GM21528 (cell line): ENCODE measurements around the gene OBSCN.

Experiments used
- ATAC-seq: cut with Tn5 transposase; IDR thresholded peaks from one replicate; pipeline ENCODE4 v1.9.1; 2021; ENCODE audit warnings: mild to moderate bottlenecking, moderate library complexity; ENCODE audit not compliant: unreplicated experiment, low FRiP score

OBSCN gene

GRCh38 chr1:228391411-228392020, 183.7 kb downstream of the OBSCN start:
- no peak for ATAC-seq

DNA sequence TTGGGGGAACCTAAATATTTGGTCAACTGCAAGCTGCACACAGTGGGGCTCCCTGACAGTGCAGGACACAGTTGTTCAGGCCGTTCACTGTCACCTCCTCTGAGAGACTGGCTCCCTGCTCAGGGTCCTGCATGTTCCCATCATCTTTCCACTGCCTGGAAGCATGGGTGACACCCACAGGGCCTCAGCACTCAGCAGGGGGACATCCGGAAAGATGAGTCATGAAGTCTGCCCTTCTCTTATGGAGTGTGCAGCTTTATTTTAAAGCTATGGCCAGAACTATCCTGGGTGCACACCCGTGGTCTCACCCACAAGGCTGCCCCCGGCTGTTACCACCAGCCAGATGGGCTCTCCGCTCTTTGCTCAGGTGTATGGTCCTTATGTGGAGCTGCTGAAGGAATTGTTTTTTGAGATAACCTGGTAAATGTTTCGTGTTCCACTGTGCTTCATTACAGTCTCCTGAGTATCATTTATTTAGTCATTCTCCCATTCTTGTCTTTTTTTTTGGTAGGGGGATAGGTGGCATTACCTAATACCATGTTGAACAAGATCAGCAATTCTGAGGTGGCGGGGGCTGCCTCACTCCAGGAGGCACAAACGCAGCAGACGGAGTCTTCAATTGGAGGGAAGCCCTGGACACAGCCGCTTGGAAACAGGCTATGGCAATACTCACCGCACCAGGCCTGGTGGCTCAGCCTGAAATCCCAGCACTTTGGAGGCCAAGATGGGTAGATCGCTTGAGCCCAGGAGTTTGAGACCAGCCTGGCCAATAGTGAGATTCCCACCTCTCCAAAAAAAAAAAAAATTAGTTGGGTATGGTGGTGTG, 184.5 kb downstream of the OBSCN start:
- ATAC-seq = no peak

DNA sequence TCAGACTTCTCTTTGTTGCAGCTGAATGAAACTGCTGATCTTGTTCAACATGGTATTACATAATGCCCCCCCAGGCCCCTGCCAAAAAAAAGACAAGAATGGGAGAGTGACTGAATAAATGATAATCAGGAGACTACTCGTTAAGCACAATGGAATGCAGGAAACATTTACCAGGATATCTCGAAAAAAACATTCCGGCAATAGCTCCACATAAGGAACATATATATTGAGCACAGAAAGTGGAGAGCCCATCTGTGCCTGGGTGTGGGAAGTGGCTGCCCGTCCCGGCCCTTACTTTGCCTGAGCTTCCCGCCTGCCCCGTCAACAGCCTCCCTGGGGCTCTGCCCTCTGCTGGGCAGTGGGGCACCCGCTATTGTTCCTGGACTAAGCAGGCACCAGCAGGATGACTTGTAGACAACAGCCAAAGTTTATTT, 185.4 kb downstream of the OBSCN start:
- ATAC-seq = no peak

DNA sequence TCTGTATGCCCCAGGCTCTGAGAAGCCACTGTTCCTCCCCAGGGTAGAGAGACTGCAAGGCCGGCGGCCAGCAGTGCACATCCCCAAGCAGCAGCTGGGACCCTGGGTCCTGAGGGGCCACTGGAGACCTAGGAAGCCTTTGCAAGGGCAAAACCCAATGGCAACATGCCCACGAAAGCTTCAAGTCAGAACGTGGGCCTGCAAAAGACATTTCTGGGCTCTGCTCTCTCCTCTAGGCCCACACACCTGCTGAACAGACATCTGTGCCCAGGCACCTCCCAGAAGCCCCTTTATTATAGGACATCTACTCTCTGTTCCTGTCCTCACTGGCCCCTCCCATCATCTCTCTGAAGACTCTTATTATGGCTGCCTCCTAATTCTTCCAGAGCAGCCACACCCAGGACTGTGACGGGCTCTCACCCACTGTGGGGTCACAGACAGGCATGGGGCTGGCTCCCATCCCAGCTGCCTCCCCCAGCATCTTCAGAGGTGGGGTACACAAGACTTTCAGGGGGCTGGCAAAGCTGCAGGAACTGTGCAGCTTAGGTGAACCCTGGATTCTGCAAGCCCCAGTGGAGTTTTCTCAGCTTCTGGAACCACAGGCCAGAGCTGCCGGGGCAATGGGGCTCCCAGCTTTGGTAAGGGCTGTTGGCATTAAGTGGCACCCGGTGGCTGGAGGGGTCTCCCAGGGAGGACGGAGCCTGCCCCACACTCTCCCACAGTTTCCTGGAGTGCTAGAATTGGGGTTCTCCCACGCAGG, 186.1 kb downstream of the OBSCN start:
- ATAC-seq = no peak

DNA sequence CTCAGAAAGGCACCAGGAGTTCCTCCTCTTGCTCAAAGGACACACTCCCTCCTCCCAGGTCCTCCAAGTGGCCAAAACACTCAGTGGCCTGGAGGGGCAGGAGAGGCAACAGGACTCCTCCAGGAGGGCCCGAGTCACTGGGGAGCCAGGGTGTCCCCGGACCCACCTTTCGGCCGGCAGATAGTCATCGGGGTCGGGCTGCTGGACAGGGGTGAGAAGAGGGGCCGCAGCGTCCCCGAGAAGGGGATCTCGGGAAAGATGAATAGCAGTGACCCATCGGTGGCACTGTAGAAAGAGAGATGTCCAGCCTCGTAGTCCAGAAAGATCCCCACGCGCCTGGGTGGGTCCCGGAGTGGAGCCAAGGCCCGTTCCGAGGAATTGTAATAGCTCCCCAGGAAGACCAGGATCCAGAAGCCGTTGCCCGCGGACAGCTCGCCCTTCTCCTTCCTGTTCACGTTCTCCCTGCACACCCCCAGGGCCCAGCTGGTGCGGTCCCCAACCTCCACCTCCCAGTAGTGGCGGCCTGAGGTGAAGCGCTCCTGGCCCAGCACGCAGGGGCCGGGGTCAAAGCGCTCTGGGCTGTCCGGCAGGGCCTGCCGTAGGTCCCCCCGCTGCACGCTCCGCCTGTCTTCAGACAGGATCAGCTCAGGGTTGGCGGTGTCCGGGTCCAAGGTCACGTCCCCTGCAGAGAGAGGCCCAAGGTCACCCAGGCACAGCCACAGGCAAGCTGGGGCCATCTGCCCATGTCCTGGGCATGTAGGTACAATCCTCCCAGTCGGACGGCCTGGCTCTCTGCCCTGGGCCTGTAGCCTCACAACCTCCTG, 186.9 kb downstream of the OBSCN start:
- ATAC-seq = no peak

GRCh38 chr1:228396770-228397662, 189.2 kb downstream of the OBSCN start:
- no peak for ATAC-seq

DNA sequence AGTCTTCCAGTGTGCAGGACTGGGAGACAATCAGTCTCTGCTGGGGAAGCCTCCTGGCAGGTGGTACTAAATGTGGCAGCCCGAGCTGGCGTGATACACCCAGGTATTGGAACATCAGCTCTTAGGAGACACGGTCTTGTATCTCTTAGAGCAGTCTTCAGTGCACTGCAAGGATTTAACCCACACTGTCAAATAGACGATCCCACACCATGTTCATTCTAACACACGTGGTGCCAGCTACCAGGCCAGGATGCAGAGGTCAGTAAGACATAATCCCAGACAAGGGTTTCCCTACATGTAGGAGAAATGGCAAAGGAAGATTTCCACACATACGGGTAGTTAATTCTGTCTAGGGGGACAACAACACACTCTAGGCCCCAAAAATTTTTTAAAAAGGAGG, 190.1 kb downstream of the OBSCN start:
- ATAC-seq = no peak

- ATAC-seq = no peak
These were observed 191.1 kb downstream of the OBSCN start for GRCh38 chr1:228398741-228399461.

DNA sequence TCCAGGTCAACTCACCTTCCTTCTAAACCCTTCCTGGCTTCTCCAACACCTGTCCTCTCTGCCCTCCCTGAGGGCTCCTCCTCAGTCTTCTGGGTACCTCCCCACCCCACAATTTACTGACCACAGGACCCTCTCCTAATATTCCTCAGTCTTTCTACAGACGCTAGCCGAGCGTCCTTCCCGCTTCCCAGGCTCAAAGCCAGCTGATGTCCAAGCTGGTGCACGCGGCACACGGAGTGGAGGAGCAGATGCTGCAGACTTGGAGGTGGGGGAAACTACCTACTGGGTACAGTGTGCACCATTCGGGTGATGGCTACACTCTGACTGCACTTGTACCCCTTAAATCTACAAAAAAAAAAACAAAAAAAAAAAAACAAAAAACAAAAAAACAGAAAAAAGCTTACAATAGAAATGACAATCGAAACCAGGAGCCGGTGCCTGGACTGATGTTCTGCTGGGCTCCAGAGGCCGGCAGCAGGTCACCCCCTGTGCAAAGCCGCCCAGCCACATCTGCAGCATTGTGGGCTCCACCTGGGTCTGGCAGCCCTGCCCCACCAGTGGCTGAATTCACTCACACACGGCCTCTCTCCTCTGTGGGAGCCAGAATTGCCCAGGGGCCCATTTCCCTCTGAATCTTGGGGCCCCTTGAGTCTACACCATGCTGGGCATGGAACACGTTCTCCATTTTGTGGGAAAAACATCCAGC, 191.8 kb downstream of the OBSCN start:
- ATAC-seq = no peak

- no peak for ATAC-seq
These were observed 192.4 kb downstream of the OBSCN start for GRCh38 chr1:228400237-228400651.

DNA sequence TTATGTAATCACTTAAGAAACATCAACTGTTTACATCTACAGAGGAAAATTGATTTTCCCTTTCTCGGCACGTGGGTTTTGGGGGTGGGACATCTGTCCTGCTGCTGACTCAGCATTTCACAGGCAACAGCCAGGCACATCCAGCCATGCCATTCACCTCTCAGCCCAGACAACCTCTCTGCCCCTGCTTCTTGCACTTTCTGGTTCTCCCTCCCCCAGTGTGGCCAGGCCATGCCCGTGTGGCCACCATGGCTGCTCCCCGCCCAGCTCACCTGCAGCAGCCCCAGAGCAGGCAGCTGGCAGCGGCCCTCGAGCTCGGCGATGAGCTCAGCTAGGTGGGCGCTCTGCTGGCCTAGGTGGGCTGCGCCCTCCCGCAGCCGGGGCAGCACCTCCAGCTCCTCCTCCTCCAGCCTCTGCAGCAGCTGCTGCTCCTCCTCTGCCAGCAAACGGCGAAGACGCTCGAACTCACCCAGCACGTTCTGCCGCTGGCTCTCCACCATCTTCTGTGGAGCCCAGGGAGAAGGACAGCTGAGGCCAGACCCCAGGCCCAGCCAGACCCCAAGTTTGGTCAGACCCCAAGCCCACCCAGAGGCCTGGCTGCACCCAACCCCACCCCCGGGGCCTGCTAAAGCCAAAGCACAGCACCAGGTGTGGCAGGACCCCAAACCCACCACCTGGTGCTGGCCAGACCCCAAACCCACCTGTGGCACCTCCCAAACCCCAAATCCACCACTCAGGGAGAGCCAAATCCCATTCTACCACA, 193.0 kb downstream of the OBSCN start:
- no peak for ATAC-seq

DNA sequence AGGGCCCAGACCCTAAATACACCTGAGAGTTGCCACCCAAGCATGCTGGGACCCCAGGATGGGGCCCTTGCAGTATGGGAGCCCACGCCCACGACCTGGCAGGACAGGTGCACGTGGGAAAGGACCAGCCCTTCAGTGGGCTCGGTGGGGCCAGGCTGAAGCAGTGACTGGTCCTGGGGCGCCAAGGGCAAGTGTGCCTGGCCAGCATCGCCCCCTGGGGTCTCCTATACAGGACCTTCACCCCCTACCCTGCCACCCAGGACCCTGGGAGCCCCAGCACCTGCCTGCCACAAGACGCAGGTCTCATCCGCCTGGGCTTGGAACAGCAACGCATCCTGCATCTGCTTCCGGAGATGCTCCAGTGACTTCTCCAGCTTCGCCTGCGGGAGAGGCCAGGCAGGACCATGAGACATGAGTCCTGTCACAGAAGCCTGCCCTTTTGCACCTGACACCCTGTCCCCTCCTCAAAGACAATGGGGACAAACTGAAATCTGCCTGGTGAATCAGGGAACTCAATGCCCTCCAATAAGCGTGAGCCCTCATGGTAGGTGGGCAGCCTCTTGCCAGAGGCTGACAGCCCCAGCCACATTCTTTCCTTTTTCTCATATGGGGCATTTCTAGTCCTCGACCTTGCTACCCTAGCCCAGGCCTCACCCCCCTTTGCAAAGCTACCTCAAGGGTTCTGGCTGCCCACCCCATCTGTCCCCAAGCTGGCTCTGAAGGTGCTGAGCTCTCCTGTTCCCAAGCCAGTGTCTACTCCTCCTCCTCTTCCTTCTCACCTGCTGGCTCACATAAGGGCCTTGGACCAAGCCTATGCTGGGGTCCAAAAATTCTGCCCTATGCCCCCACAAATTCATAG, 194.2 kb downstream of the OBSCN start:
- no peak for ATAC-seq

GRCh38 chr1:228402641-228403025, 194.8 kb downstream of the OBSCN start:
- ATAC-seq = no peak

GRCh38 chr1:228403231-228403631, 195.4 kb downstream of the OBSCN start:
- ATAC-seq = no peak

DNA sequence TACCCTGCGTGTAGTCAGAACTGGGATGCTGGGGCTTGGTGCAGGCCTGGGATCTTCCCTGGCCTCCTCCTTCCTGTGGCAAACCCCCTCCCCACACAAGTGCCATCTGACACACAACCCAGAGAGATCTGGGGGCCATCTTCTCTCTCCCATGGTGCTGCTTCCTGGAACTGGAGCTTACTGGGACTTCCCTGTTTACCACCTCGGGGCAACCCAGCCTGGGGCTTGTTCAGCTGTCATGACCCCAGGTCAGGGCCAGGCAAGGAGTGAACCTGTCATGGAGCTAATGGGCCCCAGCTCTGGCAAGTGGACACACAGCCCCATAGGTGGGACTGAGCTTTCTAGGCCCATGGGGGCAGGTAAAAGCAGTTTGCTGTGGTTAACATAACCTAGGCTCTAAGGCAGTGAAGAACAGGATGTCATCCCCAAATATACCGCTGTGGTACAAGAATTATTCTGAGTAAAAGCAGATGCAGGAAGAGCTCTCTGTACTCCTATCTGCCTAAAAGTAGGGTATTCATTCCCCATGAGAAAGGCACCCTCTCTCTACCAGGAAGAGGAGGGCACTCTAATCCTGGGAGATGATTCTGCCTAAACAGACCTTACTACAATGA, 196.4 kb downstream of the OBSCN start:
- ATAC-seq = no peak
